Mucosa of stomach (tissue), 1 donor: Measurements from ENCODE around the gene RPL10A.

Source experiments
- H3K27me3 ChIP-seq: one replicate; pipeline ENCODE4 v1.7.0; 2013; ENCODE audit warnings: mild to moderate bottlenecking, low read length; ENCODE audit not compliant: control insufficient read depth, insufficient read depth
- H3K36me3 ChIP-seq: one replicate; pipeline ENCODE4 v1.7.0; 2013; ENCODE audit warnings: low read length; ENCODE audit not compliant: control insufficient read depth, insufficient read depth
- H3K4me1 ChIP-seq: one replicate; pipeline ENCODE4 v1.7.0; 2013; ENCODE audit warnings: mild to moderate bottlenecking, low read length; ENCODE audit not compliant: control insufficient read depth, insufficient read depth
- H3K4me3 ChIP-seq: one replicate; pipeline ENCODE4 v1.7.0; 2013; ENCODE audit warnings: low read length
- H3K9ac ChIP-seq: one replicate; pipeline ENCODE4 v1.7.0; 2013; ENCODE audit warnings: mild to moderate bottlenecking, low read length, moderate library complexity
- H3K9me3 ChIP-seq: one replicate; pipeline ENCODE4 v1.7.0; 2013; ENCODE audit warnings: mild to moderate bottlenecking, low read length, moderate library complexity; ENCODE audit not compliant: control insufficient read depth
- donor health status: Pancreatic carcinoma.

The RPL10A gene

DNA sequence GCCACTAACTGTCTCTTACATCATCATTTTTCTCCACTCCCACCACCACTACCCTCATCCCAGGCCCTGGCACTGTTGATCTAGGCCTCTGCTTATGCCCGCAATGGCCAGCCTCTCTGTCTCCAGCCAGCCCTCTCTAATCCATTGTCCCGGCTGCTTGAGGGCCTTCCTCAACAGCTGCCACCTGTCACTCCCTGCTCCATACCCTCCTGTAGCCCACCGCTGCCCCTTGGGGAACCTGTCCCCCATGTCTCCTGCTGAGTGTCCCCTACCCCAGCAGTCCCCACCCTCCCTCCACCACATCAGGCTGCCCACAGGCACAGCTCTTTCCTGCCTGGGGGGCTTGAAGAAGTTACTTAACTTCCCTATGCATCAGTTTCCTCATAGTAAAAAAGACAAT lies 15.3 kb downstream of the RPL10A start:
- H3K36me3 ChIP-seq, result no peaks in the 10 kb centered on the region
- H3K27me3 ChIP-seq, result no peaks in the 10 kb centered on the region
- no peaks in the 10 kb centered on the region for H3K9me3 ChIP-seq
- no peak overlapping the region for H3K9ac ChIP-seq
- H3K4me1 ChIP-seq, result peaks cover 37% of the 10 kb centered on the region
- H3K4me3 ChIP-seq, result no peak overlapping the region

DNA sequence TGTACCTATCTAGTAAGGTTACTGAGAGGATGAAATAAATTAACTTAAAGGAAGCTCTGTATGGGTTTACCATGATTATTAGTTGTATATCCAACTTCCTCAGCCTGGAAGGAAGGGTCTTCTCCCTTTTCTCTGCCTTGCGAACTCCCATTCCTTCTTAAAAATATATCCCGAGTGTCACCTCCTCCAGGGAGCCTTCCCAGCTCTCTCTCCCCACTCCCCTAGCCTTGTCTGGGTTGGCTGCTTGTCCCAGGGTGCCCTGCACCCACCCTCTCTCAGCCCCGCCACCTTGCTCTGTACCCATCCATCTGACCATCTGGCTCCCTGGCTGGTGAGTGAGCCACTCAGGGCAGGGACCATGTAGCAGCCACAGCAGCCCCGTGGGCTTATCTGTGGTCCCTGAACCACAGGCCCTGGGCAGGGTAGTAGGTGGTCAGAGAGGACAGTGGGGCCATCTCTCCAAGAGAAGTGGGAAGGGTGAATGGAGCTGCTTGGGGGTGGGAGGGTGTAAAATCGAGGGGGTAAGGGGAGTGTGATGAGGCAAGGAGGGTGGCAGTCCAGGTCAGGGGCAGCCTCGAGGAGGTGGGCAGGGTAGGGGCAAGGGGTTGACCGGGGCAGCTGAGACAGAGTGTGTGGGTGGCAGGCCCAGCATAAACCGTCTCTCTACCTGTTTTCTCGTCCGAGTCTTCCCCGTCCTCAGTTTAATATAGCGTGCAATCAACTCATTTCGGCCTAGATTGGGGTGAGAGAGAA lies 15.9 kb downstream of the RPL10A start:
- Histone ChIP-seq H3K9me3 (no peaks in the 10 kb centered on the region), H3K4me1 (peaks cover 37% of the 10 kb centered on the region), H3K27me3 (no peaks in the 10 kb centered on the region), H3K9ac (peak overlapping the region; percentile 3), H3K36me3 (no peaks in the 10 kb centered on the region), H3K4me3 (no peak overlapping the region)

DNA sequence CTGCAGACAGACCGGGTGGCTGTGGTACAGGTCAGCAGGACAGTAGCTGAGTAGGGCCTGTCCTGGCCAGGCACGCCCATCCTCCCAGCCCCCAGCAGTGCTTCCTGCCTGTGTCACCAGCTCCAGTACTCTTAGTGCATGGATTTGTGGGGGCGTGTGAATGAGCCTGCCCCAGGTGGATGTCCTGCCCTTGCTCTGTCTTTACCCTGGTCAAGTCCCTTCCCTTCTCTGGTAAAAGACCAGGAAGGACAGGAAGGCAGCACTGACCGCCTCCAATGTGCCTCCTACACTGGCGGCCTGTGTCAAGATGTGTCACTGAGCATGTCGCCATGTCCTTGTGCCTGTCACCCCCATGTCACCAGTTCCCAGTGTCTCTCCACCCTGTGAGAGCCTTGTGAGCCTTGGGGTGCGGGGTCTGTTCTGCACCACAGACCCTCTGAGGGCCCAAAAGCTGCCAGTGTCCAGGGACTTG lies 16.8 kb downstream of the RPL10A start:
- H3K4me1 ChIP-seq, result peaks cover 37% of the 10 kb centered on the region
- H3K36me3 ChIP-seq, result no peaks in the 10 kb centered on the region

DNA sequence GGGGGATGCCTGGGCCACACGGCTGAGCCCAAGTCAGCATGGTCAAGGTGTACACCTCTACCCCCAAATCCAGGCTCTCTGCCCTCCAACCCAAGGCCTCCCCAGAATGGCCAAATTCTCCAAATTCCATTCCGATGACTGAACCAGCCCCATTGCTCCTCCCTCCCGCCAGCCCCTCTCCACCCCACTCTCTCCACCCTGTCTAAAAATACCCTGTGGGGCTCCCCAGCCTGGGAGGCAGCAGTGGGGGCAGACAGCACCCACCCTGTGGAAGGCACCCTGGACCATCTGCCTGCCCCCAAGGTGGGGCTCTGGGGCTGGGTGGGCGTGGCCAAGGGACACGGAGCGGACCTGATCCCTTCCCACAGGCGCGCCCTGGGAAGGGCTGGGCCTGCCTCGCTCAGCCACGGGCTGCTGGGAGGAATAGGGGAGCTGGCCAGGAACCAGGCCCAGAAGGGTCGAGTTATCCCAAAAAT lies 17.2 kb downstream of the RPL10A start:
- H3K9me3 ChIP-seq, result no peaks in the 10 kb centered on the region
- no peaks in the 10 kb centered on the region for H3K36me3 ChIP-seq
- H3K4me1 ChIP-seq, result peaks cover 40% of the 10 kb centered on the region
- H3K27me3 ChIP-seq, result no peaks in the 10 kb centered on the region
- H3K9ac ChIP-seq, result peak overlapping the region; percentile 80
- H3K4me3 ChIP-seq, result peak overlapping the region; percentile 4

More for the DNA sequence above, 16.8 kb downstream of the RPL10A start:
- peak overlapping the region; percentile 80 for H3K9ac ChIP-seq
- no peaks in the 10 kb centered on the region for H3K27me3 ChIP-seq
- H3K9me3 ChIP-seq, result no peaks in the 10 kb centered on the region
- H3K4me3 ChIP-seq, result no peak overlapping the region

DNA sequence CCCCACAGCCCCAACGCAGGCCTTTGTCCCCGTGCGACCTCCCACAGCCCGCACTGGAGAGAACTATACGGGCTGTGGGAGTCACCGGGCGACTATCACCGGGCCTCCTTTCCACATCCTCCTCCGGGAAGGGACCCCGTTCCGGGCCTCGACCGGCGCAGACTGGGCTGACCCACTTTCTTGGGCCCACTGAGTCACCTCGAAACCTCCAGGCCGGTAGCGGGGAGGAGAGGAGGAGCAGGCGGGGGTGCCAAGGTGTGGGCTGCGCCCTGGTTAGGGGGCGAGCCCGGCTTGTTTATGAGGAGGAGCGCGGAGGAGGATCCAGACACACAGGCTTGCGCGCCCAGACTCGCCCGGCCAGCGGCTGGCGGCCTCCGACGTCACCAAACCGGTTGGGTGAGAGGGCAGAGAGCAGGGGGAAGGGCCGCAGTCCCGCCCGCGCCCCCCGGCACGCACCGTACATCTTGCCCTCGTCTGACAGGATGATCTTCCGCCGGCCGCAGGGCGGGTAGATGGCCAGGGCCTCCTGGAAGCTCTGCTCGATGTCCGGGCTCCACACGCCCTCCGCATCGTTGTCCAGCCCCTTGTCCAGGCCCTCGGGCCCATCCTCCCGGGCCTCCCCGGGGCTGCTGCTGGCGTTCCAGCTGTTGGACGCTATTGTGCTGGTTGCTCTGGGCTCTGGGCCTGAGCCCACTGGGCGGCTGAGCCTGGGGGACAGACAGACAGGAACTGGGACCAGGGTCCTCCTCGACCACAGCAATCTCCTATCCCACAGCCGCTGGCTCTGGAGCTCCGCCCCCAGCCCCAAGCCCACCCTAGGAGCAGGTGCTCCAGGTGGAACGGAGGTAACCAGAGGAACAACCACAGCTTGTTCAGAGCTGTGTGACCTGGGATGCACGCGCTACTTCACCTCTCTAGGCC lies 18.1 kb downstream of the RPL10A start:
- H3K27me3 ChIP-seq, result no peaks in the 10 kb centered on the region
- H3K4me1 ChIP-seq, result peaks cover 48% of the 10 kb centered on the region
- H3K4me3 ChIP-seq, result peak overlapping the region; percentile 4
- H3K36me3 ChIP-seq, result no peaks in the 10 kb centered on the region
- H3K9me3 ChIP-seq, result no peaks in the 10 kb centered on the region
- H3K9ac ChIP-seq, result peak overlapping the region; percentile 80

DNA sequence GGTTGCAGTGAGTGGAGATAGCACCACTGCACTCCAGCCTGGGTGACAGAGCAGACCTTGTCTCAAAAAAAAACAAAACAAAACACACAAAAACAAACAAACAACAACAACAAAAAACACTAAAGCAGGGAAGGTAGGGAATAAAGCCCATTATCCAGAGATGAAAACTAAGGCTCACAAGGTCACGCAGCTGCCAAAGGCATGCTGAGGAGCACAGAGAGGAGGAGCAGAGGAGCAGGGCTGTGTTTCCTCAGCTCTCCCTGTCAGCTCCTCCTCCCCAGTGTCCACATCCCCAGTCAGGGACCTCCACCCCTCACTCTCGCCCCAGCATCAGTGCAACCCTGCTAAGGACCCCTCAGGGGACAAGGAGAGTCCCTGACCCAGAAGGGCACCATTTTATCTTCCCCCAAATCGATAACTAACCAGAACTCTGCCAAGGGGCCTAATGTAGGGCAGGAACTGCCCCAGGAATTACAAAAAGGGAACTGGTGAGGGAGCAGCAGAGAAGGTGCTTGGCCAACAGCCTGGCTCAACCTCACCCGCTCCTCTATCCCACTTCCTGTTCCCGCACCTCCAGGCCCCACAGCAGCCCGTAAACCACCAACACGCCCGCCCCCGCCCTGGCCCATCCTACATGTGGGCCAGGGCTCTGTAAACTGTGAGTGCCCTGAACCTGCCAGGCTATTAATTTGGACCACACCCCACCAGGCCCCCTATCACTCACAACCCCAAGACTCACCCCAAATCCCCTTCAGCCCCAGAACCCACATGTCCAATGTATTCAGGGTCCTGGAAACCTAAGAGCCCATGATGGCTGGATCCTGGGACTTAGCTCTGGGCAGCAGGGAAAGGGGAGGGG lies 19.7 kb downstream of the RPL10A start:
- Histone ChIP-seq H3K4me1 (peaks cover 64% of the 10 kb centered on the region), H3K4me3 (no peak overlapping the region), H3K9me3 (no peaks in the 10 kb centered on the region), H3K9ac (peak overlapping the region; percentile 62), H3K36me3 (no peaks in the 10 kb centered on the region), H3K27me3 (no peaks in the 10 kb centered on the region)

DNA sequence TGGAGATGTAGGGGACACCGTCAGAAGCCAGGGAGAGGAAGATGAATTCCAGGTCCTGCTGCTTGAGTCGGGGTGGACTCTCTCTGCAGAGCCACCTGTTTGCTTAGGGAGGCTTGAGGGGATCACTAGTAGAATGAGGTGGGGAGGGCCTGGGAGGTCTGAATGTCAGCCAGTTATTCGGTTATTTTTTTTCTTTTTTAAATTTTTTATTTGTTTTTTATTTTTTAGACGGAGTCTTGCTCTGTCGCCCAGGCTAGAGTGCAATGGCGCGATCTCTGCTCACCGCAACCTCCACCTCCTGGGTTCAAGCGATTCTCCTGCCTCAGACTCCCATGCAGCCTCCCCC lies 20.3 kb downstream of the RPL10A start:
- no peaks in the 10 kb centered on the region for H3K9me3 ChIP-seq
- no peak overlapping the region for H3K4me3 ChIP-seq
- H3K4me1 ChIP-seq, result peaks cover 68% of the 10 kb centered on the region
- H3K9ac ChIP-seq, result peak overlapping the region; percentile 62
- no peaks in the 10 kb centered on the region for H3K36me3 ChIP-seq
- no peaks in the 10 kb centered on the region for H3K27me3 ChIP-seq

DNA sequence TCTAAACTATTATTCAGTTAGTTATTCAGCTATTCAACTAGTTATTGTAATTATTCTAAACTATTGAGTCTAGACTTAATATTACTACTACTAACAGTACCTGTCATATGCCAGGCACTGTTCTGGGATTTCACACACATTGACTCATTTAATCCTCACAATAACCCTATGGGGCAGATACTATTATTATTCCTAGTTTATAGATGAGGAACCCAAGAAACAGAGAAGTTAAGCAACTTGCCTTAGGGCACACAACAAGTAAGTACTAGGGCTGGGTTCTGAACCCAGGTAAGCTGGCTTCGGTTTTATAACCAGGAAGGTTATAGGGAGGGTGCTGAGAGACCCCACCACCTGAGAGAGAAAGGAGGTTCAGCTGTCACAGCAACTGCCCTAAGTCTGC lies 20.9 kb downstream of the RPL10A start:
- Histone ChIP-seq H3K4me1 (peaks cover 73% of the 10 kb centered on the region), H3K36me3 (no peaks in the 10 kb centered on the region), H3K27me3 (no peaks in the 10 kb centered on the region), H3K9ac (no peak overlapping the region), H3K4me3 (no peak overlapping the region), H3K9me3 (no peaks in the 10 kb centered on the region)

DNA sequence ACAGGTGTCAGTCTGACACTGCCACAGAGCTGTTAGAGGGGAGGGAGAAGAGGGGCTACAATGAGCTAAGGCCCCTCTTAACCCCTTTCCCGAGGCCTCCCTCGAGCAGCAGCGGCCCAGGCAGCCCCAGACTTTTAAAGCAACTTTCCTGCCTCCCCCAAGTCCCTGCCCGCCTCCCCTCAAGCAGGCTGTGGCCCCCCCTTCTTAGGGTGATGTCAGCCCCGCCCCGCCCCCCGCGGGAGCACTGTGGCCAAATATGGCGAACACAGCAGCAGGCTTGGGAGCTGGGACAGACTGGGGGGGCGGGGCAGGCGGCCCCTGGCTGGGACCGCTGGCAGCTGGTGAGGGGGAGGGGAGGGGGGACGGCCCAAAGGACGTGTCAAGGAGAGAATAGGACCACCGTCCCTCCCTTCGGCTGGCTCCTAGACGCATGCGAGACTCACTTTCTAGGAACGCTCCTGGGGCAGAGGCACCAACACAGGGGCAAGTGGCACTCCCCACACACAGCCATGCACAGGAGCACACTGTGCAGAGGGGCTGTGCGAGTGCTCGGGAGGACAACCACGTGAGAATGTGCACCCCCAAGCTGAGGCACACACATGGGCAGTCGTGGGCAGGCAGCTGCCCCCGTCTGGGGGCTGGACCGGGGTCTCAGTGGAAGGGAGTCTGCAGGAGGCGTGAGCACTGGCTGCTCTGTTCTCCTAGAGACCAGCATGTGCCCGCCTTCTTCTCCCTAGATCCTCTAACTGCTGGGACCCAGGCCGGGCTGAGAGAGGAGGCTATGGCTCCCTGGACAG lies 22.0 kb downstream of the RPL10A start:
- H3K4me3 ChIP-seq, result no peak overlapping the region
- peaks cover 79% of the 10 kb centered on the region for H3K4me1 ChIP-seq
- no peak overlapping the region for H3K9ac ChIP-seq

DNA sequence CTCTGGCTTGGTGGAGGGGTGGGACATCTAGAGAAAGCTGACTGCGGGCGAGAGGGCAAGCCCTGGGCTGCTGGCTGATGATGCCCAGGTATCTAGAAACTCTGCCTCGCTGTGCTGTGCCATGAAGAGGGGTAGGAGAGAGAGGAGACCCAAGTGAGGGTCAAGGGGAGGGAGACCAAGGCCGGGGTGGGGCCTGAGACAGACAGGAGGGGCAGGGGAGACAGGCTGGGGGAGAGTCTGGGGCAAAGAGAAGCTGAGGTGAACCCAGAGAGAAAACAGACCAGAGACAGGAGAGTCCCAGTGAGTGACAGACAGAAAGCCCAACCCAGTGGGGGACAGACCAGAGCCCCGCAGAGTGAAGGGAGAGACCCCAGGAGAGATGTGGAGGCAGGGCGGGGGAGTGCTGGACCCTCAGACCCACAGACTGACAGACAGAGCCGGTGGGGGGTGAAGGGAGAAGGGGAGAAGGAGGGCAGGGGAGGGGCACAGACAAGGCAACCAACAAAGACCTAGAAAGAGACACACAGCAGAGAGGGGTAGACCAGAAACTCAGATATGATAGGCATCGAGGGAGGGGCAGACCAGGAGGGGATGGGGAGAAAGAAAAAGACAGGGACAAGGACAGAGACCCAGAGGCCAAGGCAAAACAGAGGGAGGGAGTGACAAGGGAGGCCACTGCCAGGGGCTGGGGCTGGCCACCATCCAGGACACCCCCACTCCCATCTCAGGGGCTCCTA lies 22.8 kb downstream of the RPL10A start:
- Histone ChIP-seq H3K9ac (peak overlapping the region; percentile 34), H3K9me3 (no peaks in the 10 kb centered on the region), H3K4me1 (peaks cover 78% of the 10 kb centered on the region), H3K4me3 (no peak overlapping the region), H3K36me3 (no peaks in the 10 kb centered on the region), H3K27me3 (no peaks in the 10 kb centered on the region)

More for the DNA sequence above, 22.0 kb downstream of the RPL10A start:
- no peaks in the 10 kb centered on the region for H3K27me3 ChIP-seq
- H3K36me3 ChIP-seq, result no peaks in the 10 kb centered on the region
- H3K9me3 ChIP-seq, result no peaks in the 10 kb centered on the region
